Activated CD4-positive, alpha-beta T cell treated with anti-CD3 and anti-CD28 coated beads, Interleukin-2, amount 50 U/mL, for 1 hour (primary cell): ENCODE measurements around the gene SH3YL1.
A peak's percentile ranks its signal among the peaks of the same experiment; 100 is the strongest.
"Not testable (repeated sequence)": the region's sequence is repeated elsewhere in the genome, so short reads cannot be mapped to it uniquely, and the experiment has no call there.

Experiments used
- DNase-seq: peaks from one replicate; pipeline ENCODE4 v3.0.0-alpha.2; 2020

SH3YL1 gene

GRCh38 chr2:175880-176820 is 87.7 kb downstream of the SH3YL1 start:
- DNase-seq = peak; percentile 34

- no peak for DNase-seq
Observed at GRCh38 chr2:175161-175786, 88.6 kb downstream of the SH3YL1 start.

GRCh38 chr2:172120-172519 is 91.7 kb downstream of the SH3YL1 start:
- not testable (repeated sequence) for DNase-seq

GRCh38 chr2:169741-170140 is 94.1 kb downstream of the SH3YL1 start:
- DNase-seq = no peak
